Measurements from ENCODE around the gene EMID1.
A peak's percentile ranks its signal among the peaks of the same experiment; 100 is the strongest.

Gene EMID1

DNA sequence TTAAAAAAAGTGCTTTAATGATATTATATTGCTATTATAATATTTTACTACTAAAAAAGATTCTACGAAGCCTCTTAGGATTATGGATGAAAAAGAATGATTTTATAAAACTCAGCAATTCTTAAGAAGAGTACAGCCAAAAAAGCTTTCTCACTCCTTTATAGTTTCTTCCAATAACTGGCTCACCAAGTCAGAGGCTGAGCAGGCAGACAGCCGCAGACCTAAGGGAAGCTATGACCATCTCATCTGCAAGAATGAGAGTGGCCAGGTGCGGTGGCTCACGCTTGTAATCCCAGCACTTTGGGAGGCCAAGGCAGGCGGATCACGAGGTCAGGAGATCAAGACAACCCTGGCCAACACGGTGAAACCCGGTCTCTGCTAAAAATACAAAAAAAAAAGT lies 12.7 kb upstream of the EMID1 start:
- no peak for DNase-seq (ENCODE audit: low read depth)

DNA sequence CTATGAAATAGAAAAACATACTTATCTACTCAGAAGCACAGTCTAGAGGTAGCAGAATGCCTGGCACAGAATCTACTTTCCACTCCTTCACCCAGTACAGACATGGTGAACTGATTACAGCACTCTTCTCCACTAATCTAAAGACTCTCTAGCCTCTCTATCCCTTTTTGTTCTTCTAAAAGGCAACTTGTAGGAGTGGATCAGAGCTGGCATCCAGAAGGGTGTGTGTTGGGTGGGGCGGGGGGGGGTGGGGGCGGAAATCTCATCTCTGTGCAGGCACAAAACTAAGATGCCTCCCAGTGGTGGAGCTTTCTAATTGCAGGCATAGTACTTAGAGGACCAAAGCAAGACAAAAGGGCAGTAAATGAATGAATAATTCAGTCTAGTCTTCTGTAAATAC lies 11.5 kb upstream of the EMID1 start:
- H3K4me3 ChIP-seq (ENCODE audit: low read depth, low read length), result no peak overlapping the region
- no peak for DNase-seq (ENCODE audit: low read depth)

More for the DNA sequence above, 12.7 kb upstream of the EMID1 start:
- no peak overlapping the region for H3K4me3 ChIP-seq (ENCODE audit: low read depth, low read length)

DNA sequence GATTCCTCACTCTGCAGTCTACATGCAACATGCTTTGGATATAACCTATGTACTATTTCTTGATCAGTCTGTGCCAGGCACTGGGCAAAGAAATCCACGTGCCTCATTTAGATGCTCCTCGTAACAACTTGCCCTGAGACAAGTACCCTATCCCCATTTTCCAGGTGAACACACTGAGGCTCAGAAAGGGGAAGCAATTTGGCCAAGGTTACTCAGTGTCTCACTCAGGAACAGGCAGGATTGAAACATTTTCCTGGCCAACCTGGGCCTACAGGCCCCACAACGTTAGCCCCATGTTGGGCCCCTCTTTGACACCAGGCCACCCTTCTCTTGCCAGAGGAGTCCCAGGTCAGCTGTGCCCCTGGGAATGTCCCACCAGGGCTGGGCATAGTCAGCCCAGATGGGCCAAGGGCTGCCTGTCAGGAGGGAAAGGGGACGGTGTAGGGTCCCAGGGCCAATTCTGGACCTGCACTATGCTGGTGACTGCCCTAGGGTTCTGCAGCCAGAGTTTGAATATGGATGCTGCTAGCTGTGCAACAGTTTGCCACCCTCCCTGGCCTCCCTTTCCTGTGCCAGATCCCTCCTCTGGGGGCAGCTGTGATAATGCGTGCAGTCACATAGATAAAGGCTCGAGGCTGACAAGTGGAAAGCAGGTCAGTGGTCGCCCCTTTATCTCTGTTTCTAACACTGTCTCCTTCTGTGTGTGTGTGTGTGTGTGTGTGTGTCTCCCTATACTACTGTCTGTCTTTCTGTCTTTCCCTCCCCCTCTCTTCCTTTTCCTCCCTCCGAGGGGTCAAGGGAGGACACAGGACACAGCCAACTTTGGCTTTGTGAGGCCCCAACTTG lies 10.4 kb upstream of the EMID1 start:
- H3K4me3 ChIP-seq (ENCODE audit: low read depth, low read length), result no peak overlapping the region
- DNase-seq (ENCODE audit: low read depth), result no peak

DNA sequence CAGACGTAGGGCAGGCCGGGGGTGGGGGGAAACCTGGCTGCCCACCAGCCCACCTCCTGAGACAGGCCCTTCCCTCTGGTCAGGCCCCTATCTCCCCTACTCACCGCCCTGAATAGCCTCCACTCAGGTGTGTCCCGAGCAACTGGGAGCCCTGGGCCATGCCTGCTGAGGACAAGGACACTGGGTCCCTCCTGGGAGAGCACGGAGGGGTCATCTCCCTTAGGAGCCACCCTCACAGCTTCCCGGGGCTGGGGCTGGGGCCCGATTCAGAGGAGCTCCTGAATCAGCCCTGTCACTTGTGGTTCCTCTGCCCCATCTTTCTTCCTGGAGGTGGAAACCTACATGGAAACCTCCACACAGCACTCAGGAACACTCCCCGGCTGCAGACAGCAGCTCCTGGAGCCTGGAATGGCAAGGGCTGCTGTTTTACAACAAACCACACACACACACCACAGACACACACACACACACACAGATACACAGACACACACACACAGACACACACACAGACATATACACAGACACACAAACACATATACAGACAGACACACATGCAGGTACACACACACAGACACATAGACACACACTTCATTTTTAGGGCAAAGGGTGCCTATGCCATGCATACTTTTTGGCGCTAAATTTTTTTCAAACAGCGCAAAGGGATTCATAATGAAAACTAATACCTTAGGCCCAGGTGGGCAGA lies 9.6 kb upstream of the EMID1 start:
- no peak overlapping the region for H3K4me3 ChIP-seq (ENCODE audit: low read depth, low read length)
- DNase-seq (ENCODE audit: low read depth), result no peak

DNA sequence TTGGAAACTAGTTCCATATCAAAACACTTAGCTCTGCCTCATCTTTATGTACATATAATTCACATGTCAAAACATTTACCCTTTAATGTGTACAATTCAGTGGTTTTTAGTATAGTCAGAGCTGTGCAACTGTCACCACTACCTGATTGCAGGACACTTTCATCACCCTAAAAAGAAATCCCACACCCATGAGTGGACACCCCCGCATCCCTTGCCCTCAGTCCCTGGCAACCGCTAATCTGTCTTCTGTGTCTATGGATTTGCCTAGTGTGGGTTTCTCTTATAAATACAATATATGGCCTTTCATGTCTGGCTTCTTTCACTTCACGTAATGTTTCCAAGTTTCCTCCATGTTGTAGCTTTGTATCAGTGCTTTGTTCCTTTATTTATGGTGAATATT lies 8.6 kb upstream of the EMID1 start:
- H3K4me3 ChIP-seq (ENCODE audit: low read depth, low read length), result no peak overlapping the region
- DNase-seq (ENCODE audit: low read depth), result no peak

DNA sequence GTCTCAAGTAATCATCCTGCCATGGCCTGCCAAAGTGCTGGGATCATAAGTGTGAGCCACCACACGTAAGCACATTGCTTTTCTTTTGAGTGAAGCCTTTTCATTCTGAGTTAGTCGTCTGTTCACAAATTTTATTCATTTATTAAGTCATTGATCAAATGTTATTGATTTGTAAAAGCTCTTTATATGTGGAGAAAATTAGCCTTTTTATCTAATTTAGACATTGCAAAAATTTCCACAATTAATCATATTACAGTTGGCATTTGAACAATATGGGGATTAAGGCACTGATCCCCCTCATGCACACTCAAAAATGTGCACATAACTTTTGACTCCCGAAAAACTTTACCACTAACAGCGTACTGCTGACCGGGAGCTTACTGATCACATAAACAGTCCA lies 7.5 kb upstream of the EMID1 start:
- H3K4me3 ChIP-seq (ENCODE audit: low read depth, low read length), result no peak overlapping the region
- DNase-seq (ENCODE audit: low read depth), result no peak

DNA sequence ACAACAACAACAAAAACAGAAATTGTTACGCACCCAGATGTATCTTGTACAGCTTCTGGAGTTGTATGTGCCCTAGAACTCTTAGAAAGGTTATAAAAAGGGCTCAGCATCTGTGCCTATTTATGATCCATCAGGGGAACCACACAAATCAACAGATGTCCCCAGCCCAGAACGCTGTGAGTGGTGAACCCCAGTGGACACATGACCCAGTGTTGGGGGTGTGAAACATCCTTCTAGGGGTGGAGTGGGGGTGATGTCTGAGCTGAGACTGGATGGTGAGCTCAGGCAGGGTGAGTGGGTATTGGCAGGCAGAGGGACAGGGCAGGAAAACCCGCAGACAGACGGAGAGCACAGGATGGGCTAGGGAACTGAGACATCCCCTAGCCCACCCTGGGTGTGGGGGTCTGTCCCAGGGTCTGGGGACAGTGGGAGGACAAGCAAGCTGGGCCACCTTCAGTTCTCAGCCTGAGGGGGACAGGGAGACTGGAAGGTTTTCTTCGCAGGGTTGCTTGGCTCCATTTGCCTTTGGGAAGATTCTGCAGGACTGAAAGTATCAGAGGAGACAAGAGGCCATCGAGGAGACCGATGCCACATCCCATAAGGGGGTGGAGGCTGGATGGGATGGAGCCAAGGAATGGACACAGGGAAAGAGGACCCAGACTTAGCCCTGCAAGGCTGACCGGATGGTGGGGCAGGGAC lies 5.8 kb upstream of the EMID1 start:
- no peak for DNase-seq (ENCODE audit: low read depth)
- H3K4me3 ChIP-seq (ENCODE audit: low read depth, low read length), result no peak overlapping the region

DNA sequence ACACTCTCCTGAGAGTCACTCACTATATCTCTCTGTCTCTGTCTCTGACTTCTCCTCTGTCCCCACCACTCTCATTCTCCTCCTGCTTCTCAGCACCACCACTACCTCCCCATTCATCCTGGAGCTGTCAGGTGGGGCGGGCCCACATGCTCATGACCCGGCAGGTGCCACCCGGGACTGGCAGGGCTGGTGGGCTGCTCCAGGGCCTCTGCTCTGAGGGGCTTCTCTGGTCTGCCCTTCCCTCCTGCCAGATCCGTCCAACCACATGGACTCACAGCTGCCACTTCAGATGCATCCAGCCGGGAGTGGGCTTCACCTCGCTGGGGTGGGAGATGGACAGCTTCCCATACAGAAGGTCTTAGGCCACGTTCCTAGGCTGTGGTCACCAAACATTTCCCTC lies 4.8 kb upstream of the EMID1 start:
- no peak overlapping the region for H3K4me3 ChIP-seq (ENCODE audit: low read depth, low read length)
- no peak for DNase-seq (ENCODE audit: low read depth)

DNA sequence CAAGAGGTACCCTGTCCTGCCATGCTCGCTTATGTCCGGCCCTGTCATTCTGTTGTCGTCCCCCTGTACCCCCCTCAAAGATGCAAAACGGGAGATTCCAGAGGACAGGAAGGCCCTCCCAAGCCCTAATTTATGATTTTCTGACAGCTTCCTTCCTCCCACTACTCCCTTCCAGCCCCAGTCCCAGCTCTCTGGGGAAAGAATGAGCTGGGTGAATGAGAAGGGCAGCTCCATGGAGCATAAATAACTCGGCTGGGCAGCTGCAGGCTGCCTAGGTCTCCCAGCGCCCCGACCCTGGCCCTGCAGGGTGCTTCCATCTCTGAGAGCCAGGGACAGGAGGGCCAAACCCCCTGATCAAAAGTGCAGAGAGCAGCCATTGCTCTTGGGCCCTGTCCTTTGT lies 3.9 kb upstream of the EMID1 start:
- no peak overlapping the region for H3K4me3 ChIP-seq (ENCODE audit: low read depth, low read length)
- no peak for DNase-seq (ENCODE audit: low read depth)

DNA sequence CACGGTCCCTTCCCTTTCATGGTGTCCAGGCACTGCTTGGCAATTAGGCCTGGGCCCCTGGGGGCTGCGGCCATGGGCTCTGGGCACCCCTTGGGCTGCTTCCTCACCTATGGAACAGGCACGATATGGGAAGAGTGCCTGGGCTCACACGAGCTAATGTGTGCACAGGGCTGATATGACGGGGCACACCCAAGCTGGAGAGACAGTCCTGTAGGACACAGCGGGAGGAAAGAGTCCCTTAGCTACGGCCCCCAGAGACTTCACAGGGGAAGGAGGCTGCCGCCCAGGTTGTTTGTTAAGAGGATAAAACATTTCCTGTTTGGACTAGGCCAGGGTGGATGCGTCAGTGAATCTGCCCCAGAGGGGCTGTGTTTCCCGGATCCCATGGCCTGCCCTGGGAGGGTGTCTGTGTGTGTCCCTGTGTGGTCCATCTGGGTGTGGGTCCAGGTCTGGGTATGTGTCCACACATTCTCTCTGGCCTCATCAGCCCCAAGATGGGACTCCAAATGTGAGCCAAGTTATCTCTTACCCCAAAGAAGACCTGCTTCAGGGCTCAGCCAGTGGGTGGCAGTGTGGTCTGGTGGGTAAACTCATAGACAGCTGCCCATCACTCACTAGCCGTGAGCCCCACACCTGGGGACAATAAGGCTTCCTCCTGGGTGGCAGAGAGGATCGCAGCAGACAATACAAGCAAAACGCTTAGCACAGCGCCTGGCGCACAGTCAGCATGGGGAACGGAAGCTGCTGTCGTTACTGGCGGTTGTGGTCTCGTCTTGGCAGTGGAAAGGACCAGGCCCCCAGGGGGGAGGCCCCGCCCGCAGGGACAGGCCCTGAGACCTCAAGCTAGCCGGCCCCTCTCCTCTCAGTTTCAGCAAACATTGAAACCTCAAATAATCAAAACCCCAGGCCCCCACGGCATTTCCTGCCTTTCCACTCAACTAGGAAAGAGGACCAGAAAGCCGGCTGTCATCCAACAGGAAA lies 3.2 kb upstream of the EMID1 start:
- DNase-seq (ENCODE audit: low read depth), result no peak
- H3K4me3 ChIP-seq (ENCODE audit: low read depth, low read length), result no peak overlapping the region

DNA sequence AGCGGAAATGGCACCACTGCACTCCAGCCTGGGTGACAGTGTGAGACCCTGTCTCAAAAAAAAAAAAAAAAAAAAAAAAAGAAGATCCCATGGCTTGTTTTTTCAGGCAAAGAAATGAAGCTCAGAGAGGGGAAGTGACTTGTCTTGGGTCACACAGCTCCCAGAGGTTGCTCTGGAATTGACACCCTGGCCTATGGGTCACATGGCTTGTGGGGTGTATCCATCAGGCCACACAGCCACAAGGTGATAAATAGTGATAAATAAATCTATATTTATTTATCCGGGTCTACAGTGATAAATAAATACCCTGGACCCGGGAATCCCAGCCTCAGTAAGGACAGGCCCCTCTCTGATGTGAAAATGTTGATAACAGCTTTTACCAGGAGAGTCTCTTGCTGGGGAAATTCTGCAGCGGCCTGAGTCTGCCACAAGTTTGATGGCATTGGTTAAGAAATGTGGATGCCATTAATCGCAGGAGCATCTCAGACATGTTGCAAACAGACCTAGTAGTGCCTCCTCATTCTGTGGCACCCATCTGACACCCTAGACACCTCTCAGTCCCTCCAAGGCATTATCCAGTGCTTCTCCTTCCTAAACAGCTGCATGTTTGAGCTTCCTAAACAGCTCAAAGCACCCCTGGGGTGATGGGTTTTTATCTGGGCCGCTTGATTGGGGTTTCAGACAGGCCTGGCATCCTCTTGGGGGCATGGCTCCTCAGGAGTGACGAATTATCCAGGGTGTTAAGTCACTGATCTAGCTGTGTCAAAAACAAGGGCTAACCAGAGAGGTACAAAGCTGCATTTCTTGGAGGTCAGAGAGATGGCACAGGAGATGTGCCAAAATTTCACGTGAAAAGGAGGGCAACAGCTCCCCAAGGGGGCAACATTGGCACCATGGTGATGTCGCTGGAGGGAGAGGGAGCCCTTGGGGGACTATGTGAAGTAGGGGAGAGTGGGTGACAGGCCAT lies 1.9 kb upstream of the EMID1 start:
- no peak for DNase-seq (ENCODE audit: low read depth)
- no peak overlapping the region for H3K4me3 ChIP-seq (ENCODE audit: low read depth, low read length)

DNA sequence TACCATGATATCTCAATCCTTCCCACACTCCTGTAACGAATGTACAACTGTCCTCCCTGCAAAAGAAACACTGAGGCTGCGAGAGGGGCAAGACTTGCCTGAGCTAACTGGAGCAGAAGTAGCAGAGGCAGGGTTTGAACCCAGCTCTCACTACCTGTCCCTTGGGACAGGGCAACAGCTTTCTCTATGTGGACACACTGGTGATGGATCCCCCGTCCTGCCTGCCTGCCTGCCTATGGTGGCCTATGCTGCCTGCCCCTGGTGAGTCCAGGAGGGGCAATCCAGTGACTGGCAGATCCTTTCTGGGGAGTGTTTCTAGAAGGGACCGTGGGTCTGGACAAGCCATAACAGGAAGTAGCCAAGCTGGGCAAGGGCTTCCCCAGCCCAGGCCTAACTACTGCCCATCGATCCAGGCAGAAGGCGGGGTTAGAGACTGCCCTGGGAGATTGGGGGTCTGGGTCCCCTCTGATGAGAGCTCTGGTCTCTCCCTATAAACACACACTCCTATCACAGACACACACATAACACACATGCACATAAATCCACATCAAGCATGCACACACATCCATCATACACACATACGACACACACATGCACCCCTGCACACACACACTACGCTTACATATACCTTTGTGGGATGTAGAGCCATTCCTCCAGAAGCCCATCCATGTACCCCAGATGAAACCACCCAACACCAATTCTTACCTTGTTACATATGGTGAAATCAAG lies 1.1 kb upstream of the EMID1 start:
- no peak for DNase-seq (ENCODE audit: low read depth)
- H3K4me3 ChIP-seq (ENCODE audit: low read depth, low read length), result no peak overlapping the region

DNA sequence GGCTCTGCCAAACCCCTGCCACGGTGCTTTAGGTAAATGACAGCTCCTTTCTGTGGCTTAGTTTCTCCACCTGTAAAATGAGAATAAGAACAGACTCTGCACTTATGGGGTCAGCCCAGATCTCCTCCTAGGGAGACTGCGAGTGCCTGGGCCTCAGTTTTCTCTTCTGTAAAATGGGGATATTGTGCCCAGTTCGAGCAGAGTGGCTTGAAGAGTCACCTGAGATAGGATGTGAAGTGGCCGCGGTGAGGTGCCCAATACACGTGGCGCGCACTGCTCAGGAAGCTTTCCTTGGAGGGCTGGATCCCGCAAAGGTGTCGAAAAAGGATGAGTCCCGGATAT lies 473 bp upstream of the EMID1 start:
- no peak for DNase-seq (ENCODE audit: low read depth)
- H3K4me3 ChIP-seq (ENCODE audit: low read depth, low read length), result peak overlapping the region; percentile 47

DNA sequence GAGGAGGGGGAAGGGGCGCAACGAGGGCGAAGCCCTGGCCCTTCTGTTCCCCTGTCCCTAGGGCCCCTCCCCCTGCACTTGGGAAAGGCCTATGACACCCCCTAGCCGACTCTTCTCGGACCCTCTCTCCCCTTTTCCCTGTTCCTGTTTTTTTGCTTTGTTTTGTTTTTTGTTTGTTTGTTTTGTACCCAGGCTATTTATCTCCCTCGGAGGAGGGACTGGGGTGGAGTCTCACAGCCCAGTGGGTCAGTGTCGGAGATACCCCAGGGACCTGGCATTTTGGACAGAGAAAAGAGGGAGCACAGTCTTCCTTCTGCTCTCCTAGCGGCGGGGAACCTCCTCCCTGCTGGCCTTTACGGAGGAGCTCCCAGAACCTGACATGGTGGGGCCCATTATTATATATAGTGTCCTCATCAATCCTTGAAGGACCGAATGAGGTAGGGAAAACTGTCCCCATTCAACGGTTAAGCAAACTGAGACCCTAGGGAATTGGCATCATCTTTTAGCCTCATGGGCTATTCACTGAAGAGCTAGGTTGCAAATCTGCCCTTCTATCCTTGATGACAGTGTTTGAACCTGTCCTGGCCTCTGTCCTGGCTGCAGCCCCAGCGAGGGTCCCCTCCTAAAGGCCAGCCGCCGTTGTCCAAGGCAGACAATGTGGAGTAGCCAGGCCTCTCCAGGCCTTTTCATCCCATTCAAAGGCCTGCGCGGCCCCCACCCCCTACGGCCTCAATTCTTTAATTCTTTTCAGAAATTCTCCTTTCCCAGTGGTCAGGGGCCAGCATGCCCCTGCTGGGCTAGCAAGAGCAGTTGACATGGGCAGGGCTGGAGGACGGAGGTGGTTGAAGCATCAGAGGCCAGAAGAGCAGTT lies 911 bp downstream of the EMID1 start:
- DNase-seq (ENCODE audit: low read depth), result no peak
- peak overlapping the region; percentile 56 for H3K4me3 ChIP-seq (ENCODE audit: low read depth, low read length)

DNA sequence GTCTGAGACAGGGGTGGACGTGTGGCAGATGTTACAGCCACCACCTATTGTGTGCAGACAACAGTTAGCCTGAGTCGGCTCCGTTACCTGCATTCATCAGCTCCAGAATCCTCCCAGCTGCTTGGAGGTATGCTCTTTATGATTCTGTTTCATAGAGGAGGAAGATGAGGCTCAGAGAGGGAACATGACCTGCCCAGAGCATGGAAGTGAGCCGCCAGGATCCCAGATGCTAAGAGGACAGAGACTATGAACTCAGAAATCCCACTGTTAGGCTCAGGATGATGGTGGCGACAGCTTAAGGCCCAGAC lies 1.5 kb downstream of the EMID1 start:
- no peak overlapping the region for H3K4me3 ChIP-seq (ENCODE audit: low read depth, low read length)
- DNase-seq (ENCODE audit: low read depth), result no peak

DNA sequence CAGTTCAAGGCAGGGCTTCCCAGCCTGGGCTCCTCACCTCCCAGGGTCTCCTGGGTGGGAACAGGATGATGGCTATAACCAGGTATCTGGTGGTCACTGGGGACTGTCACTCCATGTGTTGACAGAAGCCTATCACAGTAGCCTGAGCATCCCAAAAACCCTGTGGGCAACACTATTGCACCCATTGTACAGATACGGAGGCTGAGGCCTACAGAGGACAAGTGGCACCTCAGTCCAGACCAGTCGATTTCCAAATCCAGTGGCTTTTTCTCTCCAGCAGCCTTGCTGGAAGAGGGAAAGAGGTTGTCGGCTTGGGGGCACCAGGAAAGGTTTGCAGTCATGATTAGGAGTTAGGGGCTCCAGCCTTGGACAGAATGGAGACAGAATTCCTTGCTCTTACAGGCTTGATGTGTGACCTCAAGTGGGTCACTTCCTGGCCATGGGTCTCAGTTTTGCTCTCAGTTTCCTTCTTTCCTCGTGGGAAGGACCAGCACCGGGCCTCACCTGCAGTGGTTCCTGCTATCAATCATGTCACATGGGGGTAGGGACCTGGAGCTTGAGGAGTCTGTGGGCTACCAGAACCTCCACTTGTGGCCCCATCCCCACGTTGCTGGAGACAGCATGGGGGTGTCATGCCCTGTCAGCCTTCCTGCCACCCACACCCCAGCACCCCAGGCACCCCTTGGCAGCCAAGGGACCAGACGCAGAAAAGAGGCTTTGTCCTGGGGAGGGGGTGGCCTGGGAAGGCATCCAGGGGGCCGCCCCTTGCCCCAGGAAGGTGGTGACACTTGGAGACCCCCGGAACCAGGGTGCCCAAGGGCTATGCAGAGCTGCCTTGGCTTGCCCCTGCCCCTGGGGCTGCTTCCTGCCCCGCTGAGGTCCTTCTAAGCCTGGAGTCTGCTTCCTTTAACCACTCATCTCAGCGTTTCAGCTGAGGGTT lies 2.1 kb downstream of the EMID1 start:
- no peak for DNase-seq (ENCODE audit: low read depth)
- no peak overlapping the region for H3K4me3 ChIP-seq (ENCODE audit: low read depth, low read length)
